BLaER1 (cell line): ENCODE results near the gene CD2.
A peak's percentile ranks its signal among the peaks of the same experiment; 100 is the strongest.

Experiments
- H3K27ac ChIP-seq: shearing (Covaris generic); formaldehyde crosslinking; 2 replicates; pipeline ENCODE4 v1.8.1; 2022
- H3K27me3 ChIP-seq: shearing (Covaris generic); formaldehyde crosslinking; 2 replicates; pipeline ENCODE4 v1.8.1; 2022
- H3K36me3 ChIP-seq: shearing (Covaris generic); formaldehyde crosslinking; 2 replicates; pipeline ENCODE4 v1.8.1; 2022
- H3K4me1 ChIP-seq: shearing (Covaris generic); formaldehyde crosslinking; 2 replicates; pipeline ENCODE4 v1.8.1; 2022
- H3K4me2 ChIP-seq: shearing (Covaris generic); formaldehyde crosslinking; 2 replicates; pipeline ENCODE4 v1.8.1; 2022
- H3K4me3 ChIP-seq: shearing (Covaris generic); formaldehyde crosslinking; 2 replicates; pipeline ENCODE4 v1.8.1; 2022
- H3K9ac ChIP-seq: shearing (Covaris generic); formaldehyde crosslinking; 2 replicates; pipeline ENCODE4 v1.8.1; 2022
- H3K9me3 ChIP-seq: shearing (Covaris generic); formaldehyde crosslinking; 2 replicates; pipeline ENCODE4 v1.8.1; 2022
- H4K20me1 ChIP-seq: shearing (Covaris generic); formaldehyde crosslinking; 2 replicates; pipeline ENCODE4 v1.8.1; 2022
- Cebpa-rat ChIP-seq: shearing (Covaris generic); IDR thresholded peaks from 2 replicates; pipeline ENCODE4 v1.8.1; 2022

CD2 gene

DNA sequence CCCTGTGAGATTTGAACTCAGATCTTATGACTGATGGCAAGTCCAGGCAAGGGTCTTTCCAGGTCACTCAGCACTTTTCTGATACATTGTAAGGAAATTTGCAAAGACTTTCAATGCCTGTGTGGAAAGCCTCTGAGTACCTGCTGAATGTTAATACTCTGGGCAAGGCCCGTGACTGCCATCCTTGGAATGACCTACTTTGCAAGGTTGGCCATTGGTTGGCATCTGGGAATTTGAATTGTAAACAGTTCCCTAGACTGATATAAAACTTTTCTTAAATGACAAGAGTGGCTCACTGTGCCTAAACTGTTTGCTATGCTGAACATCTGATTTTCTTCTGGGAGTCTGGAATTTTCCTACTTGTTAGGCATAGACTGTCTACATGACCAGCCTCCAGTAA, 57.1 kb downstream of the CD2 start:
- no peaks in the 10 kb centered on the region for H3K27me3 ChIP-seq
- no peaks in the 10 kb centered on the region for H4K20me1 ChIP-seq
- no peak for TF ChIP-seq Cebpa-rat
- H3K9ac ChIP-seq = no peak overlapping the region
- no peaks in the 10 kb centered on the region for H3K36me3 ChIP-seq
- H3K4me1 ChIP-seq = peaks cover 18% of the 10 kb centered on the region
- no peak overlapping the region for H3K4me2 ChIP-seq
- H3K27ac ChIP-seq = no peak overlapping the region
- no peak overlapping the region for H3K4me3 ChIP-seq
- peaks cover 36% of the 10 kb centered on the region for H3K9me3 ChIP-seq

DNA sequence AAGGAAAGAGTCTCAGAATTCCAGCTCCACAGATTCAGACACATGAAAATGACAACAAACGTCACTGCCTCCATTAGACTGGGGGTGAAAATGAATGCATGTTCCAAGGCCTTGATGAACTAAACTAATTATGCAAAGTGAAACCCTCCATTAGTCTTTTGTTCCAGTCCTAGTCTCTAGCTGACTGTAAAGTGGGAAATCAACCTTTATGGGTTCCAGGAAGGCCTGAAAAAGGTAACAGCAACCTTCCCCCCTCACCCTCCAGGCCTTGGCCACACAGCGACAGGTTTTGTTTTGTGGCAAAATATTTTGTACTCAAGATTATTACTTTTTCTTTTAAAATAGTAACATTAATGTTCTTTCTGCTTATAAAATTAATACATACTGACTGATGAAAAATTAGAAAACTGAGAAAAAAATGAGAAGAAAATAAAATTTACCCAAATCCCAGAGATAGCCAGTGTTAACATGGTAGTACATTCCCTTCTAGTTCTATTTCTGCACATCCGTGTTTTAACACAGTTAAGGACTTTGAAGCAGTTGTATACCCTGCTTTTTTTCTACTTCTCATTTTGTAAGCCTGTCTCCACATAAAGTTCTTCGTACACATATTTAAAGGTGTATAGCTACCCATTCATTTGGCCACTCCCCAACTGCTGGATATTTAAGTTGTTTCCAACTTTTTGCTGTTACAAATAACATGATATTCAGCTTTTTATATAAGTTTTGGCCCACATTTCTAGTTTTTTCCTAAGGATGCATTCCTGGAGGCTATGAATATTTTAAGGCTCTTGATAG, 60.9 kb downstream of the CD2 start:
- Histone ChIP-seq H3K4me3 (no peak overlapping the region), H4K20me1 (no peaks in the 10 kb centered on the region), H3K27ac (no peak overlapping the region), H3K36me3 (no peaks in the 10 kb centered on the region), H3K4me1 (peaks cover 35% of the 10 kb centered on the region), H3K9me3 (peaks cover 36% of the 10 kb centered on the region), H3K4me2 (no peak overlapping the region), H3K9ac (no peak overlapping the region), H3K27me3 (no peaks in the 10 kb centered on the region)
- no peak for TF ChIP-seq Cebpa-rat

DNA sequence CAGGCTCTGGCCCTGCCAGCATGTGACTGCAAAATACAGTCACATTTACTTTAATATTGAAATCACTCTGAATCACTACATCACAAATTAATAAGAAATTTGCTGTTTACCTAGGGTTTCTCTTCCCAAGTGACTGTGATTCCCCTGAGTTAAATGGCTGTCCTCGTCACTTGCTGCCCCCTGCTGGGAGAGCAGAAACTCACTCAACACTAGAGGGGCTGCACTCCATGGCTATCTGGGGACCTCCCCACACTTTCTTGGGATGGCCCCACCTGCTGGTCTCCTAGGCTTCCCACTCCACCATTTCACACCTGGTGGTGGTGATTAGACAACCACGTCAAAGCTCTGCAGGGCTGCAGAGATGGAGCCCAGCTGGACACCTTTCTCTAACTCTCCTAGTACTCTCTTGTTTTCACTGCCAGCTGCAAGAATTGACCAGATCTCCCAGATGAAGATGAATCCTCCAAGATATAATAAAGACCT, 63.4 kb downstream of the CD2 start:
- Histone ChIP-seq H3K27ac (no peak overlapping the region), H4K20me1 (no peaks in the 10 kb centered on the region), H3K4me2 (peak overlapping the region; percentile 65; the same call in 1 of the 2 replicates), H3K9me3 (peaks cover 15% of the 10 kb centered on the region), H3K4me3 (no peak overlapping the region), H3K9ac (no peak overlapping the region), H3K36me3 (no peaks in the 10 kb centered on the region), H3K27me3 (no peaks in the 10 kb centered on the region), H3K4me1 (peaks cover 31% of the 10 kb centered on the region)
- no peak for TF ChIP-seq Cebpa-rat
